HG03139 (cell line): ENCODE results near the gene MFSD11.
"Not testable (repeated sequence)": the region's sequence is repeated elsewhere in the genome, so short reads cannot be mapped to it uniquely, and the experiment has no call there.

Source experiments
- ATAC-seq: cut with Tn5 transposase; IDR thresholded peaks from one replicate; pipeline ENCODE4 v1.9.1; 2021; ENCODE audit not compliant: unreplicated experiment

MFSD11 gene

GRCh38 chr17:76707985-76708807, 29.7 kb upstream of the MFSD11 start:
- no peak for ATAC-seq

DNA sequence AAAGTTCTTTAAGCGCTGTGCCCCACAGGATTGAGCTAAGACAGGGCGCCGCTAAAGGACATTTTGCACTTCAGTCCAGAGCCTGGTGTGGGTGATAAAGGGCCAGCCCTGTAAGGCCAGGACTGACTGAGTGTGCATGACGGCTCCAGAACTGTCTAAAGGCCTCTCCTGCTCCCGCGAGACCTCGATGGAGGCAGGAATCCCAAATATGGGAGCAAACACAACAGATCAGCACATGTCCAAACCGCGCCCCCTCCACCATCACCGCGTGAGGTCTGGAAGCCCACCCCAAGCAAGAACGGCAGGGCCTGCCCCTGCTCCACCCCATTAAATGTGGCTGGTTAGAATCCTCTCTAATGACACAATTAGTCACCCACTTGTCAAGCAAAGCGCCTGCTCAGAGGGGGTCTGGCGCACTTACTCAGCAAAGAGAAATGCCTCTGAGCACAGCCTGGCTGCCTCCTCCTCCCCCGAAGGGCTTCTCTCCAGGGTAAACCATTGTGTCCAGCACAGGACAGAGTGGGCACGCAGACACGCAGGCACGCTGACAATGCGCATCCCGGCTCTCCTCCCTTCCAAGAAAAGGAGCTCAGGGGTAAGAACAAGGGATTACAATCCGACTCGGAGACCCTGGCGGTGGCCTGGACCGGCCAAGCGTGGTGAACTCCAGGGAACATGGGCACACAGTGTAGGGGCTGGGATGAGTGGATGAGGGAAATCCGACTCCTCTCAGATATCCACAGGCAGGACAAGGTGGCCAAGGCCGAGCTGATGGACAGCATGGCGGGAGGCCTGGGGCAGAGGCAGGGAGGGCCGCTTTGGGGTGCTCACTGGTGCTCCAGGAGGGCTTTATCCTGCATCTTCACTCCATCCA, 28.6 kb upstream of the MFSD11 start:
- no peak for ATAC-seq

- ATAC-seq: not testable (repeated sequence)
Observed at GRCh38 chr17:76709951-76710862, 27.7 kb upstream of the MFSD11 start.

GRCh38 chr17:76710863-76711611, 26.9 kb upstream of the MFSD11 start, which contains the start of gene MXRA7:
MXRA7 (minus strand) TSS chr17:76710965; CDS start chr17:76710946, 19 bp downstream.
- no peak for ATAC-seq

GRCh38 chr17:76712321-76712720, 25.6 kb upstream of the MFSD11 start:
- ATAC-seq: not testable (repeated sequence)

- ATAC-seq: no peak
Observed at GRCh38 chr17:76713765-76714164, 24.2 kb upstream of the MFSD11 start.

DNA sequence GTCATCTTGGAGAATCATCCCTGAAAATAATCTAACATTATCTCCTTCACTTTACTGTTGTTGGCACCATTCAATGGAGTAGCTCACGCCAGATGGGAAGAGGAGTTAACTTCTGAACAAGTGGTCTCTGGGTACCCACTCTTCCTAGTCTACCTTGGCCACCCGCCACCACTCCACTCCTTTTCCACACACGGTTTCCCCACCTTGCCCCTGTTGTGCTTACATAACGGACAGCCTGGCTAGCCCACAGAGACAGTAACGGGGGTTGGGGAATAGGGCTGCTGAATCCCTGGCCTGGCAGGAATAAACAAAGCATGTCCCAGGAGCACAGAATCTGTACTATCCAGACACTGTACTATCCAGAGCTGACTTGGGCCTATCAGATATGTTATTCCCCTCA, 23.6 kb upstream of the MFSD11 start:
- no peak for ATAC-seq

GRCh38 chr17:76714822-76715495, 23.0 kb upstream of the MFSD11 start:
- ATAC-seq: no peak

- ATAC-seq: no peak
Observed at GRCh38 chr17:76715496-76715830, 22.5 kb upstream of the MFSD11 start.

DNA sequence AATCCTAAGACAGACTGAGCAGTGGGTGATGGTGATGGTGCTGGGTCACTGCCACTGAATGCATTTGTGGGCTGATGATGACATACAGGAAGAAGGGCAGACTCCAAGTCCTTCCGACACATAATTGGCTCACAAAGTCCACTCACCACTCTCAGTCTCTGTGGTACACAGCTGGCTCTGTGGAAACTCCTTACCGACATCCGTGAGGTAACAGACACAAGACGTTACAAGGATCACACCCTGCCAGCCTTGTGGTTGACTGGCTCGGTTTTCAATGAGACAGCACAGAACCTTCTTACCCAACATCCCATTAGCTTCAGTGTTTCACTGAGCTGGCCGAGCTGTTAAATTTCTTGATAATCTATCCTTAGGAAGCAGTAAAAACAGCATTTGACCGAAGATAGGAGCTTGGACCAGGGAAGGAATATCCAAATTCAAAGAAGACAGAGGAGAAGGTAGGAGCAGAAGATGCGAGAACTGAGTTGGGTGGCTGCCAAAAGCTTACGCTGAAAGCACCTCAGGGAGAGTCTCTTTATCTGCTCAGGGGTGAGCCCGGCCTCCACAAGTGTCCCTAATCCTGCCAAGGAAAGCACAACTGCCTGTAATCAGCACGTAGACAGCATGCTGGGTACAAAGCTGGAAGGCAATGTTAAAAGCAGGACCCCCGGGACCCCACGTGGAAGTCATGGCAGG, 21.6 kb upstream of the MFSD11 start:
- ATAC-seq: no peak

- ATAC-seq: no peak
Observed at GRCh38 chr17:76716839-76717215, 21.1 kb upstream of the MFSD11 start.

DNA sequence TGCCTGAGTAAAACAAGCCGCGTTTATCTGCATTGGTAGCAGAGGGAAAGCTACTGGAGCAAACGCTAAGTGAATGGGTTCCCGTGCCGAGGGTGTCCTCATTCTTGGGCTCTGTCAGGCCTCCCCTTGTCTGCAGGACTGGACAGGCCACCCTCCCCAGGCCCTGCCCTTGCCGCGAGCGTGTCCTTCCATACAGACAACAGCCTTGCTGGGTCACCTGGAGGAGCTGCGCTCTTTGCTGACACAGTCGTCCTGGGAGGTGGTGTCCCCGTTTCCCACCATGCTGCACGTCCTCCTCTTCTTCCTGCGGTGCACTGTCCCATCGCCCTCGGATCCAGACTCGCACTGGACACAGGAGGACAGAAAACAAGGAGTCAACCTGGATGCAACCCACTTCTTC, 19.4 kb upstream of the MFSD11 start:
- no peak for ATAC-seq

GRCh38 chr17:76720211-76720610, 17.7 kb upstream of the MFSD11 start:
- ATAC-seq: no peak

DNA sequence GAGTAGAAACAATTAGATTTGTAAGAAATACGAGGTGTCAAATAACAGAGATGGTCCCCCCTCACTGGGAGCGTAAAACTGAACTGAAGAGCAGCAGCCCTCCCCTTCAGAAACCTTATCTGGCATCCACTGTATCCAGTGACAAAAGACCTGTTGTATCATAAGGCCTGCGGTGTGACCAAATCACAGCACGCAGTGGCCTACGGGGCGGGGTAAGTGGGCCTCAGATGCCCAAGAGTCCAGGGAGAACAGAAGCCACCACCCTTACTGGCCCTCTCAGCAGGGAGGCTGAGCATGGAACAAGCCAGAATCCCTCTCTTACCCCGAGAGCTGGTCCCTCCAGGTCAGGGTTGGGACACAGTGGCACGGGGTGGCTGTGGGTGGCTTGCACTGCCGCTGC, 17.0 kb upstream of the MFSD11 start:
- no peak for ATAC-seq

GRCh38 chr17:76721463-76721862, 16.5 kb upstream of the MFSD11 start:
- ATAC-seq: no peak

- no peak for ATAC-seq
Observed at GRCh38 chr17:76722279-76722678, 15.6 kb upstream of the MFSD11 start.

DNA sequence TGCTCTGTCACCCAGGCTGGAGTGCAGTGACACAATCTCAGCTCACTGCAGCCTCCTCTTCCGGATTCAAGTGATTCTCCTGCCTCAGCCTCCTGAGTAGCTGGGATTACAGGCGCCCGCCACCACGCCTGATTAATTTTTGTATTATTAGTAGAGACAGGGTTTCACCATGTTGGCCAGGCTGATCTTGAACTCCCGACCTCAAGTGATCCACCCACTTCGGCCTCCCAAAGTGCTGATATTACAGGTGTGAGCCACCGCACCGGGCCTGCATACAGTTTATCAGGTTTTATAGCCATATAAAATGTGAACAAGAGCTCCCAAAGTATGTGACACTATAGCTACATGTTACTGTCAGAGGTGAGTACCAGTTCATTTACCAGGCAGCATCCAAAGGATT, 14.9 kb upstream of the MFSD11 start:
- not testable (repeated sequence) for ATAC-seq

DNA sequence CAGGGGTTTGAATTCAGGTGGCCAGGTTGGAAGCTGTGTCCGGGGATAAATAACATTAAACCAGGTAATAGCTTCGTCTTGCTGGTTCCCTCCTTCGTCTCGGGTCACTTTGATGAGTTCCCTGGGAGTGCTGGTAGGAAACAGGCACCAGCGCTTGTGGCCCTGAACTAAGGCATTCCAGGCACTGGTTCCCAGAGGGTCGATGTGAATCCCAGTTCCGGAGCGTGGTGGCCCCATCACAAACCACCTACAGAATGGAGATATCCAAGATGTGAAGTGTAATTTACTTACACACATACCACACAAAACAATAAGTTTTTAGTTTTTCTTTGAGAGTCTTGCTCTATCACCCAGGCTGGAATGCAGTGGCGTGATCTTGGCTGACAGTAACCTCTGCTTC, 14.1 kb upstream of the MFSD11 start:
- no peak for ATAC-seq

DNA sequence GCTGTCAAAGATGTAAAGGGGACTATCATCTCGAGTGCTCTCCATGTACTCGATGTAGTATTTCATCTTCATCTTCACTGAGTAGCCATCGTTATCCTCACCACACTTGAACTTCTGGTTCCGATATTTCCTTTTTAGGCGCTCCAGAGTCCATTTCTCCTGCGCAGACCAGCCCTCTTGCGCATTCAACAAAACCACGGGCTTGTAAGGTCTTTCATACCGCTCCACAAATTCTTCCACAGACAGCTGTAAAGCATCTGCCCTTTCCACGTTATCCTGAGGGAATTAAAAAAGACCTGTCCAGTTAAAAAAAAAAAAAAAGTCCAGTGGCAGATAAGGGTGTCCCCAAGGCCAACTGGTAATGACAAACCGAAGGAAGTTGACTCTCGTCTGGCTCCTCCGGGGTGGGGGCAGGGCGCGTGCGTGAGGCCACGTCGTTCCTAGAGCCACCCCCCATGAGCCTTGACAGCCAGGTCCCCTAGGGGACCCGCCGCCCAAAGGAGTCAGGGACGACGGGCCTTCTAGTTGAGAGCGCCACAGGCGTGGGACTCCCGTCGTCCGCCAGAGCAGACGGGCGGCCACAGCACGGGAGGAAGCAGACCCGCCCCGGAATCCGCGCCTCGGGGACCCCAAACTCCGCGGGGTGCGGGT, 12.2 kb upstream of the MFSD11 start:
- ATAC-seq: peak; percentile 14
